Esophagus muscularis mucosa (tissue), 4 donors: ENCODE results near the gene GDF2. TPM values are rescaled to one million over a fixed set of nuclear protein-coding genes. Genes with fewer than 3 reads are reported as not detected.

Experiments
- DNase-seq: peaks from one replicate; pipeline ENCODE4 v3.0.0-alpha.2; 2017; ENCODE audit errors: extremely low spot score
- H3K27ac ChIP-seq, 4 donors: fragments of 200-600 bp; sonication (generic); replicated peaks in 1 of 4; 1 replicate in 3 of 4; 2 replicates in 1 of 4; pipeline ENCODE4 v1.5.1; 2016 to 2019; ENCODE audit warnings: mild to moderate bottlenecking in 1 of 4
- H3K27me3 ChIP-seq, 4 donors: fragments of 200-600 bp; sonication (generic); one replicate each; pipeline versions ENCODE4 v1.5.1 to v1.6.0; 2016 to 2019
- H3K36me3 ChIP-seq, 4 donors: fragments of 200-600 bp; sonication (generic); one replicate each; pipeline ENCODE4 v1.5.1; 2016 to 2019
- H3K4me1 ChIP-seq, 4 donors: fragments of 200-600 bp; sonication (generic); one replicate each; pipeline ENCODE4 v1.5.1; 2016 to 2019
- H3K4me3 ChIP-seq, 4 donors: fragments of 200-600 bp; sonication (generic); 1 replicate in 2 of 4; 2 replicates in 2 of 4; pipeline ENCODE4 v1.5.1; 2016 to 2019; ENCODE audit warnings: mild to moderate bottlenecking in 4 of 4, moderate library complexity in 1 of 4
- H3K9me3 ChIP-seq, 4 donors: fragments of 200-600 bp; sonication (generic); 1 replicate in 3 of 4; 2 replicates in 1 of 4; pipeline ENCODE4 v1.5.1; 2016 to 2019
- CTCF ChIP-seq, 3 experiments: fragments of 200-600 bp in 2 of 3; fragments of 450-650 bp in 1 of 3; sonication (generic) in 2 of 3; IDR thresholded peaks; one replicate each; pipeline ENCODE4 v1.5.1; 2017 to 2019; ENCODE audit warnings: antibody characterized with exemption in 3 of 3, mild to moderate bottlenecking in 2 of 3, moderate library complexity in 1 of 3
- EP300 ChIP-seq: sonication (generic); formaldehyde crosslinking; IDR thresholded peaks from one replicate; pipeline ENCODE4 v1.6.1; 2017; ENCODE audit warnings: antibody characterized with exemption
- POLR2A ChIP-seq: fragments of 450-650 bp; IDR thresholded peaks from one replicate; pipeline ENCODE4 v1.6.1; 2017; ENCODE audit warnings: antibody characterized with exemption, moderate library complexity, mild to moderate bottlenecking, low read depth
- POLR2AphosphoS5 ChIP-seq, 2 donors: sonication (generic); formaldehyde crosslinking; IDR thresholded peaks; one replicate each; pipeline ENCODE4 v1.6.1; 2017; ENCODE audit warnings: antibody characterized with exemption in 2 of 2
- WGBS: methylation state at CpG from one replicate; pipeline ENCODE4 v1.1.5; 2018; 5-methylcytosine and 5-hydroxymethylcytosine counted together
- intact Hi-C: fragments of 100-400 bp; cut with DNase I; formaldehyde crosslinking; loops from one replicate; pipeline ENCODE4 v1.15.1; 2023
- total RNA-seq, 4 donors: library from RNA; depleted of rRNA; stranded (reverse); fragments of >200 nt; gene quantifications; one replicate each; pipeline versions ENCODE4 v1.1.0 to v1.2.1, GENCODE V29; 2016

The GDF2 gene
- total RNA-seq, 4 donors from 2014 or later: not detected

- intact Hi-C loops: no loop called here
- peaks cover 0 to 6% (median 0%) of the 10 kb centered on the region in 4 donors for H3K27me3 ChIP-seq
- H3K27ac ChIP-seq: no peak overlapping the region
- no peaks in the 10 kb centered on the region for H3K36me3 ChIP-seq
- 86% methylated on average over 6 of the region's 6 CpGs for WGBS
- H3K4me1 ChIP-seq: peaks cover 0 to 15% (median 13%) of the 10 kb centered on the region in 4 donors
- TF ChIP-seq POLR2AphosphoS5 (IDR thresholded peaks at IDR 0.05) (no peak), CTCF (IDR thresholded peaks at IDR 0.05) (no peak), EP300 (no peak), POLR2A (no peak)
- H3K9me3 ChIP-seq: no peaks in the 10 kb centered on the region
- no peak overlapping the region for H3K4me3 ChIP-seq
- DNase-seq: no peak
Observed at GRCh38 chr10:47372726-47373125, 50.5 kb downstream of the GDF2 start.

GRCh38 chr10:47374611-47375536, 52.6 kb downstream of the GDF2 start:
- Histone ChIP-seq H3K4me3 (no peak overlapping the region), H3K27me3 (peaks cover 0 to 23% (median 0%) of the 10 kb centered on the region in 4 donors), H3K4me1 (peaks cover 0 to 15% (median 13%) of the 10 kb centered on the region in 4 donors), H3K36me3 (no peaks in the 10 kb centered on the region), H3K27ac (no peak overlapping the region), H3K9me3 (no peaks in the 10 kb centered on the region)
- intact Hi-C loops: no loop called here
- DNase-seq: no peak
- TF ChIP-seq CTCF (IDR thresholded peaks at IDR 0.05) (peak; percentile 12 to 19 (median 12)), EP300 (no peak)
- 29% methylated on average over 12 of the region's 12 CpGs for WGBS

DNA sequence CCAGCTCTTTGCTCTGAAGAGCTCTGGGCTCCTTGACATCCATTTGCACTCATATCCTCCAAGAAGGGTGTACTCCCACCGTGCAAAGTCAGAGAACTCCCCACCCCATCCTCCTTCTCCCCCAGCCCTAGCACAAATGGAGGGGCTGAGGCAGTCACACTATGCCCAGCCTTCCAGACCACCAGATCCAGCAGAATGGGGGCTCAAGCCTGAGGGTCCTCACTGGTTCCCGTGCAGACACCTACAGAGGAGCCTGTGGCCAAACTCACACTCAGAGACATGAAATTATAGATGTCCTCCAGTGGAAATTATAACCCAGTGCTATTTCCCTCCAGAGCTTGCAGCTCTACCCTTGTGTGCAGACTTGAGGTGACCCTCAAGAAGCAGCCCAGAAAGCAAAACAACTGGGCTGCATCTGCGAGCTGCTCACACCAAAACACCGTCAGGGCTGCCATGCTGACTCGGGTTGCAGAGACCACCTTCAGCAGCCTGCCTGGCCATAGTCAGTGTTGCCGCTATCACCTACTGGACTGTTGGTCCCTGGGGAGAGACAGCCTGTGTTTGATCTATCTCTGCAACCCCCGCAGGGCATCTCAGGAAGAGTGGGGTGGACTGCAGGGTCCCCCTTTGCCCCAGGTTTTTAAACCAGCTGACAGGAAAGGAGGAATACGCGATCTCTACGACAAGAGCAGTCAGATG, 54.4 kb downstream of the GDF2 start:
- Histone ChIP-seq H3K4me1 (peaks cover 0 to 15% (median 13%) of the 10 kb centered on the region in 4 donors), H3K27ac (no peak overlapping the region), H3K27me3 (peaks cover 0 to 23% (median 0%) of the 10 kb centered on the region in 4 donors), H3K36me3 (no peaks in the 10 kb centered on the region), H3K9me3 (no peaks in the 10 kb centered on the region), H3K4me3 (no peak overlapping the region)
- no peak for DNase-seq
- TF ChIP-seq EP300: no peak
- no peak for TF ChIP-seq POLR2A
- no peak for TF ChIP-seq CTCF (IDR thresholded peaks at IDR 0.05)
- TF ChIP-seq POLR2AphosphoS5 (IDR thresholded peaks at IDR 0.05): no peak
- intact Hi-C loops: no loop called here
- WGBS: 85% methylated on average over 10 of the region's 10 CpGs

Other genes starting within 250 kb of the GDF2 start
- 10 to 100 TPM in 3 of 4 donors, 1 to 10 TPM in 1; 5.6 to 33.3 (median 29.5) TPM for gene GDF10, start 22.3 kb upstream of the GDF2 start, total RNA-seq
- gene RBP3, start 25.9 kb downstream of the GDF2 start, total RNA-seq: under 1 TPM in 2 of 4 donors, not detected in 2; under 0.01 to 0.06 TPM
- under 1 TPM in 1 of 4 donors, not detected in 3; 0.11 TPM for gene ZNF488, start 61.8 kb downstream of the GDF2 start, total RNA-seq
- gene ANXA8, start 161.7 kb downstream of the GDF2 start, total RNA-seq: not detected
- not detected for gene FAM25G, start 169.2 kb downstream of the GDF2 start, total RNA-seq
- 1 to 10 TPM; 2.6 to 5.4 (median 3.8) TPM for gene AGAP9, start 201.2 kb downstream of the GDF2 start, total RNA-seq